Measurements from ENCODE around the gene PCLO.

GRCh38 chr7:83077328-83077727 is 85.4 kb downstream of the PCLO start:
- TF ChIP-seq POLR2A (IDR thresholded peaks at IDR 0.05) (no peak), CTCF (IDR thresholded peaks at IDR 0.05) (no peak)

All from body of pancreas (tissue), 4 donors.